ENCODE results near the gene SMARCAD1.

DNA sequence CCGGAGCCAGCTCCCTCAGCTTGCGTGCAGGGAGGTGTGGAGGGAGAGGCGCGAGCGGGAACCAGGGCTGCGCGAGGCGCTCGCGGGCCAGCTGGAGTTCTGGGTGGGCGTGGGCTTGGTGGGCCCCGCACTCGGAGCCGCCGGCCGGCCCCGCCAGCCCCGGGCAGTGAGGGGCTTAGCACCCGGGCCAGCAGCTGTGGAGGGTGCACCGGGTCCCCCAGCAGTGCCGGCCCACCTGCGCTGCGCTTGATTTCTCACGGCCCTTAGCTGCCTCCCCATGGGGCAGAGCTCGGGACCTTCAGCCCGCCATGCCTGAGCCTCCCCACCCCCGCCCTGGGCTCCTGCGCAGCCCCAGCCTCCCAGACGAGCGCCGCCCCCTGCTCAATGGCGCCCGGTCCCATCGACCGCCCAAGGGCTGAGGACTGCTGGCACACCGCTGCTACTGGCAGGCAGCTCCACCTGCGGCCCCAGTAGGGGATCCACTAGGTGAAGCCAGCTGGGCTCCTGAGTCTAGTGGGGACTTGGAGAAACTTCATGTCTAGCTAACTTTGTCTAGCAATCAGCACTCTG, 37.8 kb upstream of the SMARCAD1 start:
- TF ChIP-seq YY1 (IDR thresholded peaks at IDR 0.05; ENCODE audit: low read depth) (no peak), ZBTB7A (IDR thresholded peaks at IDR 0.05; ENCODE audit: low read depth) (no peak), TAF1 (IDR thresholded peaks at IDR 0.05; ENCODE audit: low read depth) (no peak), EP300 (IDR thresholded peaks at IDR 0.05; ENCODE audit: borderline replicate concordance) (no peak), RAD21 (IDR thresholded peaks at IDR 0.05; ENCODE audit: low read depth) (no peak), CEBPB (IDR thresholded peaks at IDR 0.05) (no peak), TEAD4 (IDR thresholded peaks at IDR 0.05) (no peak), NFIC (IDR thresholded peaks at IDR 0.05) (no peak), TCF12 (IDR thresholded peaks at IDR 0.05; ENCODE audit: low read depth) (no peak), FOXM1 (IDR thresholded peaks at IDR 0.05; ENCODE audit: borderline replicate concordance, low read depth) (no peak)
- TF ChIP-seq, protein P1, sequence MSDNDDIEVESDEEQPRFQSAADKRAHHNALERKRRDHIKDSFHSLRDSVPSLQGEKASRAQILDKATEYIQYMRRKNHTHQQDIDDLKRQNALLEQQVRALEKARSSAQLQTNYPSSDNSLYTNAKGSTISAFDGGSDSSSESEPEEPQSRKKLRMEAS (IDR thresholded peaks at IDR 0.05), result no peak
- TF ChIP-seq, protein P2, sequence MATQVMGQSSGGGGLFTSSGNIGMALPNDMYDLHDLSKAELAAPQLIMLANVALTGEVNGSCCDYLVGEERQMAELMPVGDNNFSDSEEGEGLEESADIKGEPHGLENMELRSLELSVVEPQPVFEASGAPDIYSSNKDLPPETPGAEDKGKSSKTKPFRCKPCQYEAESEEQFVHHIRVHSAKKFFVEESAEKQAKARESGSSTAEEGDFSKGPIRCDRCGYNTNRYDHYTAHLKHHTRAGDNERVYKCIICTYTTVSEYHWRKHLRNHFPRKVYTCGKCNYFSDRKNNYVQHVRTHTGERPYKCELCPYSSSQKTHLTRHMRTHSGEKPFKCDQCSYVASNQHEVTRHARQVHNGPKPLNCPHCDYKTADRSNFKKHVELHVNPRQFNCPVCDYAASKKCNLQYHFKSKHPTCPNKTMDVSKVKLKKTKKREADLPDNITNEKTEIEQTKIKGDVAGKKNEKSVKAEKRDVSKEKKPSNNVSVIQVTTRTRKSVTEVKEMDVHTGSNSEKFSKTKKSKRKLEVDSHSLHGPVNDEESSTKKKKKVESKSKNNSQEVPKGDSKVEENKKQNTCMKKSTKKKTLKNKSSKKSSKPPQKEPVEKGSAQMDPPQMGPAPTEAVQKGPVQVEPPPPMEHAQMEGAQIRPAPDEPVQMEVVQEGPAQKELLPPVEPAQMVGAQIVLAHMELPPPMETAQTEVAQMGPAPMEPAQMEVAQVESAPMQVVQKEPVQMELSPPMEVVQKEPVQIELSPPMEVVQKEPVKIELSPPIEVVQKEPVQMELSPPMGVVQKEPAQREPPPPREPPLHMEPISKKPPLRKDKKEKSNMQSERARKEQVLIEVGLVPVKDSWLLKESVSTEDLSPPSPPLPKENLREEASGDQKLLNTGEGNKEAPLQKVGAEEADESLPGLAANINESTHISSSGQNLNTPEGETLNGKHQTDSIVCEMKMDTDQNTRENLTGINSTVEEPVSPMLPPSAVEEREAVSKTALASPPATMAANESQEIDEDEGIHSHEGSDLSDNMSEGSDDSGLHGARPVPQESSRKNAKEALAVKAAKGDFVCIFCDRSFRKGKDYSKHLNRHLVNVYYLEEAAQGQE (IDR thresholded peaks at IDR 0.05; ENCODE audit: low read depth), result no peak
